Left forelimb (tissue), 1 donor: ENCODE data around the gene IL17RE.

Experiments
- DNase-seq: peaks from one replicate; pipeline ENCODE4 v3.0.0-alpha.2; 2018; ENCODE audit warnings: low spot score

Gene IL17RE

DNA sequence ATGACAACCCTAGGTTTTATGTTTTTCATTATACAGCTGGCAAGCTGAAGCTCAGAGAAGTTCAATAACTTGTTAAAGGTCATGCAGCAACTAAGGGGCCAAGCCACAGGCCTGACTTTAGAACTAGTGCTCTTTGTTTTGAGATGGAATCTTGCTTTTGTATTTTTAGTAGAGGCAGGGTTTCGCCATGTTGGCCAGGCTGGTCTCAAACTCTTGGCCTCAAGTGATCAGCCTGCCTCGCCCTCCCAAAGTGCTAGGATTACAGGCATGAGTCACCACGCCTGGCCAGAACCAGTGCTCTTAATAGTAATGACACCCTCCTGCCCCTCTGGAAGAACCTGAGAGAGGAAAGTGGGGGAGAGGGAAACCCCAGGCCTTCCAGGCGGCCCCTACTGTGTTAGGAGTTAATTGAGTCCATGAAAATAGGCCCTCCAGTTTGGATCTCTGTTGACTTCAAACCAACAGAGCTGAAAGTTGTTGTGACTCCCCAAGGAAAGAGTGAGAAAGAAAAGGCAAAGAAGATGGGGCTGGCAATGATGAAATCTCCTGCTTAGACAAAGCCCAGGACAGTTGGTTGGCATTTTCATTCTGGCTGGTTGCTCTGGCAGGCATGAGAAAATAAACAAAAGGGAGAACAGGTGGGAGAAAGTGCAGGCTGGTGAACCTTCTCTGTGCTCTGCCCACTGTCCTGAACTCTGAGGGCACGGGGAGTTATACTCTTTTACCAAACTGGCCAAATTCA is 53.1 kb downstream of the IL17RE start:
- no peak for DNase-seq

DNA sequence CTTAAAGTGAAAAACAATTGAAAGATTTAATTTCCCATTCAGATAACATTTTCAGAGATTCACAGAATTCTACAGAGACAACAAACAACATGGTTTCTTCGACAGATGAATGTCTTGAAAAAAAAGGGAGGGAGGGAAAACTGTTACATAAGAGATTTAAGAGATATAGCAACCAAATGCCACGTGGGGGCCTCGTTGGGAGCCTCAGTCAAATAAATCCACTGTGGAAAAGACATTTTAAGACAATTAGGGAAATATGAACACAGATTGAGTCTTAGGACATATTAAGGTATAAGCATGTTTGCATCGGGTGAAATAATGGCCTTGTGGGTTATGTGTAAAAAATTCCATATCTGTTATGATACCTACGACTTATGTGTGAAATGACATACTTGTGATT is 54.6 kb downstream of the IL17RE start:
- no peak for DNase-seq

DNA sequence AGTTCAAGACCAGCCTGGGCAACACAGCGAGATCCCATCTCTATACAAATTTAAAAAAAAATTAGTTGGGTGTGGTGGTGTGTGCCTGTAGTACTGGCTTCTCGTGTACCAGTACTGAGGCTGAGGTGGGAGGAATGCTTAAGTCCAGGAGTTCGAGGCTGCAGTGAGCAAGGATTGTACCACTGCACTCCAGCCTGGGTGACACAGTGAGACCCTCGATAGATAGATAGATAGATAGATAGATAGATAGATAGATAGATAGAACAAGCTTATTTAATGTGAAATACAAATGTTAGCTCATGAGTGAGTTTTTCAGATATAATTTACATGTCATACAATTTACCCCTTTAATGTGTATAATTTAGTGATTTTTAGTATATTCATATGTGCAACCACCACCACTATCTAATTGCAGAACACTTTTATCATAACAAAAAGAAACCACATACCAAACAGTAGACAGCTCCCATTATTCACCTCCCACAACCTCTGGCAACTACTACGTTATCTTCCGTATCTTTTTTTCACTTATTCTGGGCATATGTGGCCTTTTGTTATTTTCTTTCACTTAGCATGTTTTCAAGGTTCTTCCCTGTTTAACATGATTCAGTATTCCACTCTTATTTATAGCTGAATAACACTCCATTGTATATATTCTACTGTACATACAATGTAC is 62.7 kb downstream of the IL17RE start:
- no peak for DNase-seq
